Astrocyte of the spinal cord (primary cell): Measurements from ENCODE around the gene SMARCAL1.

ENCODE experiments used
- DNase-seq: peaks from one replicate; pipeline ENCODE4 v3.0.0; 2011; ENCODE audit warnings: low read depth, low spot score
- H3K4me3 ChIP-seq: 2 replicates; pipeline ENCODE4 v1.5.1; 2011; ENCODE audit warnings: low read depth, mild to moderate bottlenecking, low read length, moderate library complexity
- CTCF ChIP-seq: IDR thresholded peaks from 2 replicates; pipeline ENCODE4 v1.5.1; 2012; ENCODE audit warnings: low read depth, mild to moderate bottlenecking, low read length, inconsistent platforms
- in situ Hi-C: cut with HindIII; loops from 2 replicates; pipeline ENCODE4 v1.10.0; 2017; ENCODE audit warnings: low sequenced_read_pairs

The SMARCAL1 gene

GRCh38 chr2:216392945-216393840 is 19.1 kb upstream of the SMARCAL1 start:
- H3K4me3 ChIP-seq, result no peak overlapping the region
- in situ Hi-C loops, result no loop called here
- TF ChIP-seq CTCF, result no peak
- DNase-seq, result no peak

- no peak for TF ChIP-seq CTCF
- no peak for DNase-seq
- in situ Hi-C loops, result no loop called here
- H3K4me3 ChIP-seq, result no peak overlapping the region
Measured at GRCh38 chr2:216394881-216395280, 17.4 kb upstream of the SMARCAL1 start.

GRCh38 chr2:216399621-216400020 is 12.7 kb upstream of the SMARCAL1 start:
- no peak for TF ChIP-seq CTCF
- no peak overlapping the region for H3K4me3 ChIP-seq
- in situ Hi-C loops, result no loop called here
- no peak for DNase-seq

- no peak for TF ChIP-seq CTCF
- in situ Hi-C loops, result no loop called here
- DNase-seq, result no peak
Measured at GRCh38 chr2:216402751-216403150, 9.5 kb upstream of the SMARCAL1 start.

GRCh38 chr2:216404010-216404618 is 8.2 kb upstream of the SMARCAL1 start:
- peak; percentile 88 for TF ChIP-seq CTCF
- no peak overlapping the region for H3K4me3 ChIP-seq
- peak; percentile 33 for DNase-seq
- in situ Hi-C loops, result no loop called here

More at GRCh38 chr2:216402751-216403150, 9.5 kb upstream of the SMARCAL1 start:
- H3K4me3 ChIP-seq, result no peak overlapping the region

GRCh38 chr2:216405588-216405987 is 6.7 kb upstream of the SMARCAL1 start:
- no peak overlapping the region for H3K4me3 ChIP-seq
- DNase-seq, result no peak
- no peak for TF ChIP-seq CTCF
- in situ Hi-C loops, result no loop called here
